Urothelium cell line (cell line): ENCODE results near the gene BORA.
"Not testable (repeated sequence)": the region's sequence is repeated elsewhere in the genome, so short reads cannot be mapped to it uniquely, and the experiment has no call there.

Experiments
- DNase-seq: peaks from one replicate; pipeline ENCODE4 v3.0.0; 2011; ENCODE audit warnings: low spot score, mixed read lengths
- FAIRE-seq: peaks from 2 replicates; lab custom pipeline; 2011; peaks lifted over from hg19 to GRCh38; lab: Jason Lieb, UNC

The BORA gene

DNA sequence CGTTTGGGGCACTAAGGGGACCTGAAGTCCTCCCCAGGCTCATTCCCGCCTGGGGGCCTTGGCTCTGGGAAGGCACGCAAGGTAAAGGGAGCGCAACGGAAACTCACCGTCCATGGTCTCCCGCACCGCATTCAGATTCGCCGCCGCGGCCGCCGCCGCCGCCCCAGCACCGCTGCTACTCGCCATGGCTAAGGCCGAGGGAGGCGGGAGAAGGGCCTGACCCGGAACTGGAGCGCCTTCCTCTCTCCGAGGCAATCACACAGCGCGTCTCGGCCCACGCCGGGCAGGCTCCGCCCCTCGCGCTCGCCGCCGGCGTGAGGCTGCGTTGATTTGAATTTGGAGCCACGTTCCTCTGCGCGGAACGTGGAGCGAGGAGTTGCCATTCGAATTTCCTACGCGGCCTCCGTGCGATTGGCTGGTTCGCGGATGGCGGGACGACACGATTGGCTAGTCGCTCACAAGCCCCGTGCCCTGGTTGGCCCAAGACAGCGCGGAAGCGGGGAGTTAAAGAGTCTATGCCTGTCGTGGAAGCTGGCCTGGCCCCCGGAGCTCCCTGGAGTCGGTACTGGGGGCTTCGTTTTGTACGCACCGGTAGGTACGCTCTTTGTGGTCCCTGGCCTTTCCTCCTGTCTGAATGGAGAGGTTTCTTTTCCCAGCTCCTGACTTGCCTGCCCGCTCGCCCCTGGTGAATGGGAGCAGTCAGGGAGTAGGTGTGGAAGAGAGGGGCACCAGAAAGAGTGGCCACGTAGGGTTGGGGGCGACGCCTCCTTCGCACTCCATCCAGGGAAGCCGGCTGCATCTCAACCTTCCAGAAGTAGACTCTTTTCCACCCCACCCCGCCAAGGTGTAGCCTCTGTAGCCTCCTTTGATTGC is at the start of gene BORA, which contains the start of gene MZT1:
TSS of gene BORA (plus strand) at position 507 of the 873 bp plus-strand sequence. CDS start 1,018 bp downstream, outside the sequence.
TSS of gene MZT1 (minus strand) at position 213 of the 873 bp plus-strand sequence. CDS start at position 186, 27 bp downstream.
- peak; percentile 90 for DNase-seq
- FAIRE-seq: peak; percentile 44

GRCh38 chr13:72678312-72678711 is 49.4 kb upstream of the BORA start:
- DNase-seq (no peak), FAIRE-seq (no peak)

DNA sequence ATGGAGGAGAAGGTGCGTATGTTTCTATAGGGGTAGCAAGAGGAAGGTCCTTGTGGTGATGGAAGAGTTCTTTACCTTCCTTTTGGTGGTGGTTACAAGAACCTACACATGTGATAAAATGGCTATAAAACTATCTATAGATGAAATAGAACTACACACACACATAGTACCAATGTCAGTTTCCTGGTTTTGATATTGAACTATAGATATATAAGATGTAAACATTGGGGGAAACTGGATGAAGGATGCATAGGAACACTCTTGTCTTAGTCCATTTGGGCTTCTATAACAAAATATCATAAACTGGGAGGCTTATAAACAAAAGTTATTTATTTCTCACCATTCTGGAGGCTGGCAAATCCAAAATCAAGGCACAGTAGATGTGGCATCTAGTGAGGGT is 47.4 kb upstream of the BORA start:
- DNase-seq (no peak), FAIRE-seq (no peak)

DNA sequence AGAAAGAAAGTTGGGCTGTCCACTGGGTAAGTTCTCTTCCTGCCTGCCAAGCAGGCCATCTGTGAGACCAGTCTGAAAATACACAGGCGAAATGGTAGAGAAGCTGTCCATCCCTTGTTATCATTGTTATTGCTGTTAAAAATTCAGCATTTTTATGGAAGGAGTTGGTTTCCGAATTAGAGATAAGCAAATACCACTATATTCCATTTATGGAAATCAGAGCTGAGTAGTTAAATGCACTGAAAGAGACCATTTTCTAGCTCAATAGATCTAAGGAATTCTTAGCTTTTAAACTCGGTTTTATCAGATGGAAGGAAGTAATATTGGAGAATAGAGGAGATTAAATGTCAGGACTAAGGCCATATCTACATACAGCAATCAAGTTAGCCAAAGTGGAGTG is 41.0 kb upstream of the BORA start:
- FAIRE-seq: no peak
- no peak for DNase-seq

GRCh38 chr13:72689181-72689696 is 38.5 kb upstream of the BORA start:
- FAIRE-seq (no peak), DNase-seq (no peak)

- FAIRE-seq (no peak), DNase-seq (no peak)
Observed at GRCh38 chr13:72692884-72693514, 34.7 kb upstream of the BORA start.

GRCh38 chr13:72693832-72694231 is 33.9 kb upstream of the BORA start:
- no peak for FAIRE-seq
- DNase-seq: no peak

DNA sequence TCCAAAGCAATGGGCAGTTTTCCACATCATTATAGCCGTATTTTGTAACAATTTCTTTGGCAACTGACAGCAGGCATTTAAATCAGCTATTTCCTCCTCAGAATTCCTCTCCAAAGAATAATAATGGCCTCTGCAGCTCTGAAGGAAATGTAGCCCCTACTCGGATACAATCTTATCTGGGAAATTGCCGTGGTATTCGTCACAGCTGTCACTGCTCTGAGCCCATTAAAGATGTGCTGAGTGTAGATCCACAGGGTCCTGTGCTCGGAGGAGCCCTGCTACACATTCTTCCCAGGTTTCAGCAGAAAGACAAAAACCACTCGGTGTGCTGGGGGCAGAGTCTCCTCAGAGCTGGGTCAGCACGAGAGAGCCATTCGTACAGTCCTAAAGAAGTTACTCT is 33.4 kb upstream of the BORA start:
- no peak for DNase-seq
- no peak for FAIRE-seq

DNA sequence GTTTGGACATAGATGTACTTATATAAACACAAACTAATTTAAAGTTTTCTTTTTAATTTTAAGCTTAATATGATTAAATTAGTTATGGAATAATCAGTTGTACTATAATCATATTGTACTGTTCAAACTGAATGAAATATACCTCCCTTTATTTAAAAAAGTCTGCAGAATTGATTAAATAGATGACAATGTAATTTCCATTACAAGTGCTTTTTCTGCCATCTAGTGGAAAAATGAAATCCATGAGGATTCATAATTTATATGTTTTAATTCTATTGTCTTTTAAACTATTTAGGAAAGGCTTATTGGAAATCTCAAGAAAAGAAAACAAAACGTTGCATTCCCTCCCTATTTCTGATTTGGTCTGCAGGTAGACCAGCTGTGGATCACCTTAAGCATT is 31.1 kb upstream of the BORA start:
- DNase-seq: no peak
- no peak for FAIRE-seq

GRCh38 chr13:72698164-72698563 is 29.6 kb upstream of the BORA start:
- DNase-seq: no peak
- no peak for FAIRE-seq

DNA sequence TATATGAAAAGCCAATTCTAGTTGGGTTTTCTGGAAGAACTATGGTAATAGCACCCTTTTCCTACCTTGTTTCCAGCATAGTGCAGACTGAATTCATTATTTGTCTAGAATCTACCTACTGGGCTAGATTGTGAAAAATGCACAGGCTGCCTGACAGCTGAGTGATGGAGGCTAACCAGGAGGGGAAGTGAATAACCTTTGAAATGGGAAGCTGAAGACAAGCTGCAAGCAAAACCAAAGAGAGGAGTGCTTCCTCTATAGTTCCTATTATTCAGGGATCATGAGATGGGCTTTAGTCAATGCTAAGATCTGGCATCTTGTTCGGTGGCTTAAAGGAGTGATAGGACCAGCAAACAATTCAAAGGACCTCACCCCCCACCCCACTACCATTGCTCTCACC is 27.2 kb upstream of the BORA start:
- no peak for DNase-seq

DNA sequence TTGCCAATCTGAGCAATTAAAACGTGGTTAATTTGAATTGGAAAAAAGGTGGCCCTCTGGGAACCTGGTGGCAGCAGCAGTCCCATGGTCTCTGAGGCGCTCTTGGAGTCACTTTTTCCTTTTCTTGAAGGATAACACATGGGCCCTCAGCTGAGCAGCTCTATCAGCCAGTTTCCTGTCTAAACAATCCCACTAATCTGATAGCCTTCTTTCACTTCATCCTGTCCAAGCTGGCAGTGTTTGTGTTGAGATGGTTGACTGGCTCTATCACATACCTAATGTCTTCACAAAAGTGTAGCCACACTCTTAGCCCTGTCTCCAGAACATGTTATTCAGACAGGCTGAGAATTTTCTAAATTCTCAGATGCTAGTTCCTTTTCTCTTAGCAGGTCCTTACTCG is 10.9 kb upstream of the BORA start:
- FAIRE-seq (no peak), DNase-seq (no peak)

More for the DNA sequence above, 27.2 kb upstream of the BORA start:
- no peak for FAIRE-seq

DNA sequence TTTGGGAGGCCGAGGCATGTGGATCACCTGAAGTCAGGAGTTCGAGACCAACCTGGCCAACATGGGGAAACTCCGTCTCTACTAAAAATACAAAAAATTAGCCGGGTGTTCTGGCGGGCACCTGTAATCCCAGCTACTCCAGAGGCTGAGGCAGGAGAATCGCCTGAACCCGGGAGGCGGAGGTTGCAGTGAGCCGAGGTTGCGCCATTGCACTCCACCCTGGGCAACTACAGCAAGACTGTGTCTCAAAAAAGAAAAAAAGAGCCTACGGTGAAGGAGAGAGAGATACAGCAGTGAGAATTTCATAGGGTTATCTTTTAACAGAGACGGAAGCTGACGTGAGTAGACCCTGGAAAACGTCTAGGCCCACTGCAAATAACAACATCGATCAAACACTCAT is 1.5 kb upstream of the BORA start:
- not testable (repeated sequence) for DNase-seq, FAIRE-seq

GRCh38 chr13:72726726-72727416 is 852 bp upstream of the BORA start:
- DNase-seq (peak; percentile 19), FAIRE-seq (no peak)

- no peak for FAIRE-seq
- no peak for DNase-seq
Observed at GRCh38 chr13:72728290-72728605, 525 bp downstream of the BORA start.

GRCh38 chr13:72737033-72737432 is 9.3 kb downstream of the BORA start:
- DNase-seq: no peak
- FAIRE-seq: no peak

GRCh38 chr13:72740015-72740414 is 12.3 kb downstream of the BORA start:
- DNase-seq (no peak), FAIRE-seq (no peak)

GRCh38 chr13:72745260-72745659 is 17.5 kb downstream of the BORA start:
- no peak for DNase-seq
- FAIRE-seq: no peak

DNA sequence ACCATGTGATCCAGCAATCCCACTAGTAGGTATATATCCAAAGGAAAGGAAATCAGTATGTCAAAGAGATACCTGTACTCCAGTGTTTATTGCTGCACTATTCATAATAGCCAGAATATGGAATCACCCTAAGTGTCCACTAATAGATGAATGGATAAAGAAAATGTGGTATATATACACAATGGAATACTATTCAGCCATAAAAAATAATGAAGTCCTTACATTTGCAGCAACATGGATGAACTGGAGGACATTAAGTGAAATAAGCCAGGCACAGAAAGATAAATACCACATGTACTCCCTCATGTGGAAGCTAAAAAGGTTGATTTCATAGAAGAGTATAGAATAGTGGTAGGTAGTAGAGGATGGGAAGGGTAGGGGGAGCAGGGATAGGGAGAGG is 23.5 kb downstream of the BORA start:
- no peak for FAIRE-seq

DNA sequence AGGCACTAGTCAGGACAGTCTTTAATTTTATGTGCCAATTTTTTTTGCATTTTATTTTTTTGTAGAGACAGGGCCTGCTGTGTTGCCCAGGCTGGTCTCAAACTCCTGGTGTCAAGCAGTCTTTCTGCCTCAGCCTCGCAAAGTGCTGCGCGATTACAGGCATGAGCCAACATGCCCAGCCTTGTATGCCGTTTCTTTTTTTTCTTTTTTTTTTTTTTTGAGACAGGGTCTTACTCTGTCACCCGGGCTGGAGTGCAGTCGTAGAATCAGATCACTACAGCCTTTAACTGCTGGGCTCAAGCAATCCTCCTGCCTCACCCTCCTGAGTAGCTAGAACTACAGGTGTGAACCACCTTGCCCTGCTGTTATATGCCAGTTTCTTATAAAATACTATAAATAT is 26.4 kb downstream of the BORA start:
- FAIRE-seq (no peak), DNase-seq (no peak)

More for the DNA sequence above, 23.5 kb downstream of the BORA start:
- no peak for DNase-seq

DNA sequence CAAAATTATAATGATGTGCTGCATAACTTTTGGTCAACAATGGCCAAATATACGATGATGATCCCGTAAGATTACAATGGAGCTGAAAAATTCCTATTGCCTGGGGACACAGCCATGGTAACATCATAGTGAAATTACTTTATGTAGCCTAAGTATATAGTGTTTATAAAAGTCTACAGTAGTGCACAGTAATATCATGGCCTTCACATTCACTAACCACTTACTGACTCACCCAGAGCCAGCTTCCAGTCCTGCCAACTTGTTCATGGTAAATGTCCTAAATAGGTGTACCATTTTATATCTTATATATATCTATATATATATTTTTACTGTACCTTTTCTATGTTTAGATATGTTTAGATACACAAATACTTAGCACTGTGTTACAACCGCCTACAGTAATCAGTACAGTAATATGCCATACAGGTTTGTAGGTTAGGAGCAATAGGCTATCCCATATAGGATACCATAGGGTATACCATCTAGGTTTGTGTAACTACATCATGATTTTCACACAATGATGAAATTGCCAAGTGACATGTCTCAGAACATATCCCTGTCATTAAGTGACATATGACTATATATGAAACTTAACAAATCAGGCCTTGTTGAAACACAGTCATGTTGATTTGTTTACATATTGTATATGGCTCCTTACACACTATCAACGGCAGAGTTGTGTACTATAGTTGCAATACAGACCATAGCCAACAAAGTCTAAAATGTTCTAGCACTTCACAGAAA is 30.2 kb downstream of the BORA start:
- FAIRE-seq: no peak
- no peak for DNase-seq
